CD4-positive, alpha-beta T cell (primary cell): Measurements from ENCODE around the gene IRS1. TPM values are rescaled to one million over a fixed set of nuclear protein-coding genes. Genes with fewer than 3 reads are reported as not detected.

Source experiments
- ATAC-seq: fragments of 200-7000 bp; cut with Tn5 transposase; one replicate; pipeline ENCODE4 v1.10.0; 2022; ENCODE audit warnings: mild to moderate bottlenecking; ENCODE audit not compliant: poor library complexity
- CTCF ChIA-PET: fragments of 350-600 bp; sonication (Branson Sonifier 250); formaldehyde crosslinking; loops from one replicate; lab custom pipeline; 2021; ENCODE audit warnings: antibody characterized with exemption, inconsistent platforms; lab: Charles Lee
- POLR2A ChIA-PET: fragments of 350-600 bp; sonication (Branson Sonifier 250); formaldehyde crosslinking; loops from one replicate; lab custom pipeline; 2021; ENCODE audit warnings: antibody characterized with exemption, inconsistent platforms; lab: Charles Lee
- DNase-seq, 14 experiments: peaks; one replicate each; pipeline ENCODE4 v3.0.0-alpha.2; 2013 to 2020; ENCODE audit warnings: mixed read lengths in 2 of 14
- H3K27ac ChIP-seq, 2 donors: one replicate each; pipeline versions ENCODE4 v1.5.1 to v1.7.0; 2013; ENCODE audit warnings: low read length in 2 of 2, low read depth in 1 of 2, mild to moderate bottlenecking in 1 of 2
- H3K27me3 ChIP-seq, 2 experiments: 1 replicate in 1 of 2; 2 replicates in 1 of 2; pipeline versions ENCODE4 v1.6.1 to v1.7.0; 2013; ENCODE audit warnings: low read length in 2 of 2, control low read depth in 1 of 2, mild to moderate bottlenecking in 1 of 2, moderate library complexity in 1 of 2; ENCODE audit not compliant: insufficient read depth in 2 of 2, control insufficient read depth in 1 of 2
- H3K36me3 ChIP-seq: one replicate; pipeline ENCODE4 v1.6.1; 2013; ENCODE audit warnings: low read length, control low read depth; ENCODE audit not compliant: insufficient read depth
- H3K4me1 ChIP-seq: one replicate; pipeline ENCODE4 v1.6.1; 2013; ENCODE audit warnings: low read length, control low read depth; ENCODE audit not compliant: insufficient read depth
- H3K4me3 ChIP-seq: one replicate; pipeline ENCODE4 v1.5.1; 2013; ENCODE audit warnings: mild to moderate bottlenecking, low read length, moderate library complexity
- H3K9me3 ChIP-seq, 2 experiments: 1 replicate in 1 of 2; 2 replicates in 1 of 2; pipeline versions ENCODE4 v1.6.1 to v1.7.0; 2013; ENCODE audit warnings: low read length in 2 of 2, mild to moderate bottlenecking in 2 of 2, control low read depth in 1 of 2, moderate library complexity in 1 of 2; ENCODE audit not compliant: control insufficient read depth in 1 of 2, insufficient read depth in 1 of 2
- H3K27ac Mint-ChIP-seq: one replicate; pipeline ENCODE4 v1.8.0; 2020; ENCODE audit warnings: mixed read lengths
- H3K27me3 Mint-ChIP-seq: one replicate; pipeline ENCODE4 v1.8.0; 2021; ENCODE audit warnings: mixed read lengths
- H3K36me3 Mint-ChIP-seq: one replicate; pipeline ENCODE4 v1.8.0; 2021; ENCODE audit warnings: low read depth, mixed read lengths
- H3K4me1 Mint-ChIP-seq: one replicate; pipeline ENCODE4 v1.8.0; 2021; ENCODE audit warnings: low read depth, mixed read lengths
- H3K4me3 Mint-ChIP-seq: one replicate; pipeline ENCODE4 v1.8.0; 2020; ENCODE audit warnings: mild to moderate bottlenecking, mixed read lengths
- H3K9me3 Mint-ChIP-seq: one replicate; pipeline ENCODE4 v1.8.0; 2020; ENCODE audit warnings: mixed read lengths
- CTCF ChIP-seq: fragments of 200-600 bp; IDR thresholded peaks from one replicate; pipeline ENCODE4 v1.8.0; 2022; ENCODE audit warnings: antibody characterized with exemption, mild to moderate bottlenecking
- intact Hi-C, 2 experiments: fragments of 100-400 bp; cut with DNase I in 1 of 2; cut with micrococcal nuclease in 1 of 2; formaldehyde crosslinking; loops; one replicate each; pipeline versions ENCODE4 v1.15.1 to v1.9.0; 2023 to 2025; cut with DNase I, micrococcal nuclease
- total RNA-seq, 174 experiments: library from RNA in 2 of 174; stranded (reverse) in 2 of 174; gene quantifications; one replicate each; pipeline ENCODE4 v1.2.3 and lab custom pipeline; 2021 to 2026

The IRS1 gene
- total RNA-seq, 2 experiments from 2014 or later: 2.9 TPM

GRCh38 chr2:226691255-226691654 lies 108.4 kb downstream of the IRS1 start:
- Histone ChIP-seq H3K36me3 (no peaks in the 10 kb centered on the region), H3K9me3 (no peaks in the 10 kb centered on the region), H3K27ac (no peak overlapping the region), H3K27me3 (peaks cover 3% of the 10 kb centered on the region in 2 experiments), H3K4me1 (no peaks in the 10 kb centered on the region), H3K4me3 (no peak overlapping the region)
- intact Hi-C loops: no loop called here
- Mint-ChIP-seq H3K4me3 (no peak overlapping the region), H3K27ac (no peak overlapping the region), H3K36me3 (no peaks in the 10 kb centered on the region), H3K9me3 (no peaks in the 10 kb centered on the region), H3K4me1 (peaks cover 6% of the 10 kb centered on the region), H3K27me3 (peaks cover 47% of the 10 kb centered on the region)
- POLR2A ChIA-PET: no interaction called here
- CTCF ChIA-PET: interaction anchor here (0.8 to 1.2 kb wide), 2 partner anchors 31 to 111 kb away, joined by 3 read pairs; no protein-coding TSS in a partner anchor
- DNase-seq (no peak), ATAC-seq (no peak)
- TF ChIP-seq CTCF: no peak

- Histone ChIP-seq H3K27me3 (peaks cover 3% of the 10 kb centered on the region in 2 experiments), H3K4me1 (no peaks in the 10 kb centered on the region), H3K27ac (no peak overlapping the region), H3K4me3 (no peak overlapping the region), H3K36me3 (no peaks in the 10 kb centered on the region), H3K9me3 (no peaks in the 10 kb centered on the region)
- TF ChIP-seq CTCF: no peak
- Mint-ChIP-seq H3K4me1 (peaks cover 6% of the 10 kb centered on the region), H3K27ac (no peak overlapping the region), H3K9me3 (no peaks in the 10 kb centered on the region), H3K4me3 (no peak overlapping the region), H3K27me3 (peaks cover 47% of the 10 kb centered on the region), H3K36me3 (no peaks in the 10 kb centered on the region)
- ChIA-PET CTCF (interaction anchor here (0.8 to 1.2 kb wide), 2 partner anchors 32 to 112 kb away, joined by 3 read pairs; no protein-coding TSS in a partner anchor), POLR2A (no interaction called here)
- ATAC-seq (no peak), DNase-seq (no peak)
- intact Hi-C loops: no loop called here
Measured at GRCh38 chr2:226690461-226691024, 109.1 kb downstream of the IRS1 start.

DNA sequence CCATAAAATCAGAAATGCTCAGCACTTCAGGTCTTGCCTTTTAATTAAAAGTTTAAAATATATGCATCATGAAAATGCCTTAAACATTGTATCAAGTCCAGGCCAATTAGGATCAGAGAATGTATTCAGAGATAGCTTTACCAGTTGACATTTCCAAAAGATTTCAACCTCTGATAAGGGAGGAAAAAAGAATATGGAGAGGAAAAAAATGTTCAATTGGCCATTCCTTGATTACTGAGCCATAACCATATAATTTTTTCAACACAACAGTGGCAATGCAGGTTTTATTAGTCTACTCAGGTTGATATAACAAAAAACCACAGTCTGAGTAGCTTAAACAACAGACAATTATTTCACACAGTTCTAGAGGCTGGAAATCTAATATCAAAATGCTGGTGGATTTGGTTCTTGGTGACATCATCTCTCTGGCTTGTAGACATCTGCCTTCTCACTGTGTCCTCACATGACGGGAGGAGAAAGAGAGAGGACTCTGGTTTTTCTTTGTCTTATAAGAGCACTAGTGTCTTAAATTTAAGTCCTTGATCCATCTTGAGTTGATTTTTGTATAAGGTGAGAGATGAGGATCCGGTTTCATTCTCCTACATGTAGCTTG lies 111.9 kb downstream of the IRS1 start:
- peaks cover 42% of the 10 kb centered on the region for H3K27me3 Mint-ChIP-seq
- H3K4me1 ChIP-seq: no peaks in the 10 kb centered on the region
- no peak overlapping the region for H3K4me3 ChIP-seq
- H3K27ac Mint-ChIP-seq: no peak overlapping the region
- CTCF ChIA-PET: no interaction called here
- H3K36me3 Mint-ChIP-seq: no peaks in the 10 kb centered on the region
- no peaks in the 10 kb centered on the region for H3K9me3 ChIP-seq
- DNase-seq (no peak), ATAC-seq (no peak)
- intact Hi-C loops: no loop called here
- H3K4me1 Mint-ChIP-seq: peaks cover 6% of the 10 kb centered on the region
- no peaks in the 10 kb centered on the region for H3K9me3 Mint-ChIP-seq
- H3K4me3 Mint-ChIP-seq: no peak overlapping the region
- no peak for TF ChIP-seq CTCF
- no peak overlapping the region for H3K27ac ChIP-seq
- H3K36me3 ChIP-seq: no peaks in the 10 kb centered on the region
- POLR2A ChIA-PET: no interaction called here
- peaks cover 3% of the 10 kb centered on the region in 2 experiments for H3K27me3 ChIP-seq
